Measurements from ENCODE around the gene STX1A. TPM values are rescaled to one million over a fixed set of nuclear protein-coding genes. Genes with fewer than 3 reads are reported as not detected.

Gene STX1A
- total RNA-seq, 1 donor from 2014 or later = 16.4 TPM

DNA sequence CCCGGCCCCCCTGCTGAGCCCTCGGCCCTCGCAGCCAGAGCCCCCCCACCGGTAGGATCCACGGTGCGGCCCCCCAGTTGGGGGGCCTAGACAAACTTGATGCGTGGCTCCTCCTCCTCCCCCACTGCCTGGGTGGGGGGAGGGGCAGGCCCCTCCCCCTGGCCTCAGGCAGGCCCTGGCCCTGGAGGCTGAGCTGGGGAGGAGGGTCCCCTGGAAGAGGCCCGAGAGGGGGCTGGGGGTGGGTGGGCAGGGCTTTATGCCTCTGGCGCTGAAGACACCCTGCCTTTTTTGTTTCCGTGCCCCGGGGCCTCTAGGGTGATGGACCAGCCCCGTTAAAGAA is 48.2 kb downstream of the STX1A start:
- peaks cover 12% of the 10 kb centered on the region for H3K4me1 Mint-ChIP-seq
- TF ChIP-seq, protein P1, sequence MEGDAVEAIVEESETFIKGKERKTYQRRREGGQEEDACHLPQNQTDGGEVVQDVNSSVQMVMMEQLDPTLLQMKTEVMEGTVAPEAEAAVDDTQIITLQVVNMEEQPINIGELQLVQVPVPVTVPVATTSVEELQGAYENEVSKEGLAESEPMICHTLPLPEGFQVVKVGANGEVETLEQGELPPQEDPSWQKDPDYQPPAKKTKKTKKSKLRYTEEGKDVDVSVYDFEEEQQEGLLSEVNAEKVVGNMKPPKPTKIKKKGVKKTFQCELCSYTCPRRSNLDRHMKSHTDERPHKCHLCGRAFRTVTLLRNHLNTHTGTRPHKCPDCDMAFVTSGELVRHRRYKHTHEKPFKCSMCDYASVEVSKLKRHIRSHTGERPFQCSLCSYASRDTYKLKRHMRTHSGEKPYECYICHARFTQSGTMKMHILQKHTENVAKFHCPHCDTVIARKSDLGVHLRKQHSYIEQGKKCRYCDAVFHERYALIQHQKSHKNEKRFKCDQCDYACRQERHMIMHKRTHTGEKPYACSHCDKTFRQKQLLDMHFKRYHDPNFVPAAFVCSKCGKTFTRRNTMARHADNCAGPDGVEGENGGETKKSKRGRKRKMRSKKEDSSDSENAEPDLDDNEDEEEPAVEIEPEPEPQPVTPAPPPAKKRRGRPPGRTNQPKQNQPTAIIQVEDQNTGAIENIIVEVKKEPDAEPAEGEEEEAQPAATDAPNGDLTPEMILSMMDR (conservative IDR thresholded peaks at IDR 0.05) = no peak
- no peaks in the 10 kb centered on the region for H3K27me3 Mint-ChIP-seq (ENCODE audit: low read depth)
- peaks cover 6% of the 10 kb centered on the region for H3K36me3 Mint-ChIP-seq (ENCODE audit: low read depth)
- no peak overlapping the region for H3K4me3 Mint-ChIP-seq
- no peak for DNase-seq (ENCODE audit: low read depth, low spot score)
- no peaks in the 10 kb centered on the region for H3K9me3 Mint-ChIP-seq
- no peak overlapping the region for H3K27ac Mint-ChIP-seq (ENCODE audit: unreplicated experiment)

DNA sequence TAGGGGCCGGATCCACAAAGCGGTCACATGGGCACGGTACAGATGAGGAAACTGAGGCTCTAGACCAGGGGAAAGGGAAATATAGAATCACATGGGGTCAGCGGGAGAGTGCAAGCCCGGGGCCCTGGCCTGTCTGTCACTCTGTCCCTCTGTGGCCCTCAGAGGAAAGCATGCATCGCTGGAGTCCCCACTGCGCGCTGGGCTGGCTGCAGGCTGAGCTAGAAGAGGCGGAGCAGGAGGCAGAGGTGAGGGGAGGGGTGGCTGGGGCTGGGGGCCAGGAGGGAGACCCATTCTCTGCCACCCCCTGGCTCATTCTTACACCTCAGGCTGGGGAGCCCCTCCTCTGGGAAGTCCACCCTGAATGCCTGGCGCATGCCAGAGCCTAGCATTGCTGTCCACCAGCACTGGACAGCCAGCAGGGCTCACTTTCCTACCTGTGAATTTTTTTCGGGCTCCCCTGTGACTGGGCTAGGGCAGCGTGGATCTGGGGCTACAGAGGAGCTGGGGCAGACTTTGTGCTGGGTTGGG is 49.5 kb downstream of the STX1A start:
- Mint-ChIP-seq H3K36me3 (ENCODE audit: low read depth) (peaks cover 6% of the 10 kb centered on the region), H3K27ac (ENCODE audit: unreplicated experiment) (no peak overlapping the region), H3K4me1 (peaks cover 20% of the 10 kb centered on the region), H3K9me3 (no peaks in the 10 kb centered on the region), H3K27me3 (ENCODE audit: low read depth) (peaks cover 3% of the 10 kb centered on the region), H3K4me3 (peak overlapping the region; percentile 81)
- TF ChIP-seq, protein P1 (conservative IDR thresholded peaks at IDR 0.05) = no peak
- DNase-seq (ENCODE audit: low read depth, low spot score) = no peak

DNA sequence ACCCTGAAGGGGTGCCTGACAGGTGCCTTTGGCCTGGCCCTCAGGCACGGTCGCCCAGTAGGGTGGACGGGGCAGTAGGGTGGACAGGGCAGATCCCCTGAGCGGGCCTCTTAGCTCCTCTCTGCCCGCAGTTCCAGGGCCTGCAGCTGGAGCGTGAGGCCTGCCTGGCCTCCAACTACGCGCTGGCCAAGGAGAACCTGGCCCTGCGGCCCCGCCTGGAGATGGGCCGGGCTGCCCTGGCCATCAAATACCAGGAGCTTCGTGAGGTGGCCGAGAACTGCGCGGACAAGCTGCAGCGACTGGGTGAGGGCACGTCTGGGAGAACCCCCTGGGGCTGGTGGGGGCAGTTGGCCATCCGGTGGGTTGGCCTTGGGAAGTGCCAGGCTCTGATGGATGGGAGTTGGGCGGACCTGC is 50.2 kb downstream of the STX1A start:
- peaks cover 25% of the 10 kb centered on the region for H3K4me1 Mint-ChIP-seq
- DNase-seq (ENCODE audit: low read depth, low spot score) = no peak
- H3K4me3 Mint-ChIP-seq = peak overlapping the region; percentile 94
- peaks cover 5% of the 10 kb centered on the region for H3K27me3 Mint-ChIP-seq (ENCODE audit: low read depth)
- no peak overlapping the region for H3K27ac Mint-ChIP-seq (ENCODE audit: unreplicated experiment)
- TF ChIP-seq, protein P1 (conservative IDR thresholded peaks at IDR 0.05) = no peak
- H3K9me3 Mint-ChIP-seq = no peaks in the 10 kb centered on the region
- peaks cover 6% of the 10 kb centered on the region for H3K36me3 Mint-ChIP-seq (ENCODE audit: low read depth)

DNA sequence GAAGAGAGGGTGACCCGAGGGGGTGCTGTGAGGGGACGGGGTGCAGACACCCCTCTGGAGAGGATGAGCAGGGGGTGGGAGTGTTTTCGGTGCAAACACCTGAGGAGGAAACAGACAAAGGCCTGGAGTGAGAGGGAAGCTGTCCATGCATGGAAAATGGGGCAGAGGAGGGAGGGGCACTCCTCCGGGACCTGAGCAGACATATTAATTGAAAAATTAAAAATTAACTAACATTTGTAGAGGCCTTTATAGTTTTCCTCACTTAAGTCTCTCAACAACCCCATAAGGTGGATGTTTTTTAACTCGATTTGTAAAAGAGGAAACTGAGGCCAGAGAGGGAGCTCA is 50.6 kb downstream of the STX1A start:
- no peak overlapping the region for H3K27ac Mint-ChIP-seq (ENCODE audit: unreplicated experiment)
- H3K4me1 Mint-ChIP-seq = peaks cover 28% of the 10 kb centered on the region
- H3K36me3 Mint-ChIP-seq (ENCODE audit: low read depth) = peaks cover 6% of the 10 kb centered on the region
- peak overlapping the region; percentile 94 for H3K4me3 Mint-ChIP-seq
- DNase-seq (ENCODE audit: low read depth, low spot score) = no peak
- TF ChIP-seq, protein P1 (conservative IDR thresholded peaks at IDR 0.05) = no peak
- H3K9me3 Mint-ChIP-seq = no peaks in the 10 kb centered on the region
- H3K27me3 Mint-ChIP-seq (ENCODE audit: low read depth) = peaks cover 7% of the 10 kb centered on the region

DNA sequence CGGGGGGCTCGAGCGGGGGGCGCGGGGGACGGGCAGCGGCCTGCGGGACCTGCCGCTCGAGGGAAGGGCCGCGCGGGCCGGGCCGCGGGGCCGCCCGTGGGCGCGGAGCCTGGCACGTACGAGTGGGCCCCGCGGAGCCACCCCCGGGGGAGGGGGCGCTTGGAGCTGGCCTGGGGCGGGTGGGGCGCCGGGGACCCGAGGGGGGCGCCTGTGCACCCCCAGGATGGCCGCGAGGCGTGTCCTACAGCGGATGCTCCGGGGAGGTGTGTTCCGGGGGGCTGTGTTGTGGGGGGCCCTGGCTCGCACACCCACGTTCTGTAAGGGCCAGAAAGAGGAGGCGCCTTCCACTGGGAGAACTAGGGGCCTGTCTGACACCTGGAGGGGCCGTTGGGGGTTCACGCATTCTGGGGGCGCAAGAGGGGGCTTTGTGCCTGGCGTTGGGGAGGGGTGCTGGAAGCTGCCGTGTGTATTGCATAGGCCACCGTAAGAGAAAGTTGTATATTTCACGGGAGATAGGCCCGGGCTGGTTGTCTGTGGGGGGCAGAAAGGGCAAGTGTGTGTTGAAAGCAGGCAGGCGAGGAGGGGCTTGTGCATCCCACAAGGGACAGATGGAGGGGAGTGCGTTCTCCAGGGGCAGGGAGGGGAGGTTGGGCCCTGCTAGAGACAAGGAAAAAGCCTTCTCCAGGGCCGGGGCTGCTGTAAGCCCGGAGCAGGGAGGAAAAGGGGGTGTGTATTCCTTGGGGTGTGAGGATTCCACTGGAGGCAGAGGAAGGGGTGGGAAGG is 51.2 kb downstream of the STX1A start:
- H3K9me3 Mint-ChIP-seq = peaks cover 1% of the 10 kb centered on the region
- TF ChIP-seq, protein P1 (conservative IDR thresholded peaks at IDR 0.05) = no peak
- H3K36me3 Mint-ChIP-seq (ENCODE audit: low read depth) = peaks cover 7% of the 10 kb centered on the region
- H3K4me1 Mint-ChIP-seq = peaks cover 28% of the 10 kb centered on the region
- peak overlapping the region; percentile 94 for H3K4me3 Mint-ChIP-seq
- DNase-seq (ENCODE audit: low read depth, low spot score) = no peak
- H3K27me3 Mint-ChIP-seq (ENCODE audit: low read depth) = peaks cover 8% of the 10 kb centered on the region
- peak overlapping the region; percentile 64 for H3K27ac Mint-ChIP-seq (ENCODE audit: unreplicated experiment)

All from neural crest cell (in vitro differentiated cells).